Tongue (tissue), 2 donors: Measurements from ENCODE around the gene SPNS3. TPM values are rescaled to one million over a fixed set of nuclear protein-coding genes. Genes with fewer than 3 reads are reported as not detected.

ENCODE experiments used
- DNase-seq: peaks from one replicate; pipeline ENCODE4 v3.0.0-alpha.2; 2015
- total RNA-seq: library from RNA; depleted of rRNA; stranded (reverse); fragments of >200 nt; gene quantifications from one replicate; pipeline ENCODE4 v1.2.3, GENCODE V29; 2014

SPNS3 gene
- total RNA-seq, 1 donor from 2014 or later: 1.1 TPM

- DNase-seq: no peak
Measured at GRCh38 chr17:4509923-4510617, 76.3 kb downstream of the SPNS3 start.

DNA sequence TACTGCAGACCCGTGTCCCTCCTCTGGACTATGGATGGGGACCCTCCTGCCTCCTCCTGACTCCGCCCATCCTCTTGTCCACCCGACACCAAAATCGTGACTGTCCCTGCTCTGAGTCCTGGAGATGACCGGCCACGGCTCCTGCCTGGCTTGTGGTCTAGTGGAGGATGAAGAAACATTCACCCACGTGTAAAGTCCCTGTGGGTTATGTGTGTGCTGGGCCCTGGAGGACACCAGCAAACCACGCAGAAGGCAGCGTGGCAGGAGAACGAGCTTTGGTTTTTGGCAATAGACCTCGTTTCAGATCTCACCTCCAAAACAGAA, 76.8 kb downstream of the SPNS3 start:
- DNase-seq: no peak

DNA sequence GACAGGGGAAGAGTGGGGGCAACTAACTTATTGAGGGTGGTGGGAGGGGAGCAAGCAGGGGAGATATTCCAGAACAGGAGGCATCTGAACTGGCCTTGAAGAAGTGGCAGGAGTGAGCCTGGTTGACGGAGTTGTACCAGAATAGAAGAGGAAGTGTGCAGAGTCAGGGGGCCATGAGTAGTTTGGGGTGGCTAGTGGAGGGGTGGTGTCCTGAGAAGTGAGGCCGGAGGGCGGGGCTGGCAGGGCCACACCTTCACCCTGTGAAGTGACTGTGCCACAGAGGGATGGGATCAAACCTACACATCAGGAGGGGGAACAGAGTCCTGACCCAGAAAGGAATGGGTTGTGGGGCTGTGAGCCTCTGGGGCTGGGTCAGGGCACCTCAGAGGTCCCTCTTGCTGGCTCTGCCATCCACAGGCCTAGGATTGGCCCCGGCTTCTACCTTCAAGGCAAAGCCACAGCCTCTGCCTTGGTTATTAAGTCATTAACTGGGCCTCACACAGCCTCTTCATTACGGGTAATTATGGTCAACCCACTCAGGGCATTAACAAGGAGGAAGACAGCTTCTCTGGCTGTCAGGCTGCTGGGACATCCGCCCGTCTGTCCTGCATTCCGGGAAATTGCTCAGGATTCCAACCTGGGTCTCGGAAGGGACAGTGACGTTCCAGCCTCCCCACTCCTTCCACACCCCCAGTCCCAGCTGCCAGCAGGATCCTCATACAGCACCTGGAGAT, 77.6 kb downstream of the SPNS3 start:
- DNase-seq: no peak

DNA sequence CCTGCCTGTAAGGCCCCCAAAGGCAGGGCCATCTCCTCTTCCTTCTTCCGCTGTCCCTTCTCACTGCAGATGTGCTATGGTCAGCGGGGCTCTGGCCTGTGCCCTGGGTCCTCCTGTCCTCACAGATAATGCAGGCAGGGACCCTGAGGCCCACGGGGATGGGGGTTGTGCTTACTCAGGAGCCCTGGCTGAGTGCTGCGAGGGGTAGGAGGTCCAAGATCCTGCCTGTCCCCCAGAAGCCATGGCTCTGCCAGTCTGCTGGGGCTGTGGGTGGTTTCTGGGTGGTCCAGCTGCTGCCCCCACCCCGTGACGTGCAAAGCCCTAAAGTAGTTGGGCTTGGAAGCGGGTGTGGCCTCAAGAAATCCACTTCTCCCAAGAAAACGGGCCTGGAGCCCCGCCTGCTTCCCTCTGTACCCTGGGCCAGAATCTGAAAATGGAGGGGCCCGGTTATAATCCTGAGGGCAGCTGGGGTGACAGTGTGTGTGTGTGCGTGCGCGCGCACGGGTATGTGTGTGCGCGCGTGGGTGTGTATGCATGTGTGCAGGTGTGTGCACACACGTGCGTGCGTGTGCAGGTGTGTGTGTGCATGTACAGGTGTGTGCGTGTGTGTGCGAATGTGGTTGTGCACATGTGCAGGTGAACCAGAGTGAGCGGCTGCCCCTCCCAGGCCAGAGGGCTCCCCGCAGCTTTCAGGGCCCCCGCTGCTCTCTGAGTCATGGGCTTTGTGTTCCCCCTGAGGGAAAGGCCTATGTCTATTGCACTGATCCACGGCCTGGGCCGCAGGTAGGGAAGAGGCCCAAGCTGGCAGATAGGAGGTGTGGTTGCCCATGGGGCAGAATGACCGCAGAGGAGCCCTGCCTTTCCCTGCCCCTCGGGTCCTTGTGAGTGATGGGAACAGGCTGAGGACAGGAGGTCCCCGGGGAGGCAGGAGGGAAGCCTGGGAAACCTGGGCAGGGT, 78.7 kb downstream of the SPNS3 start:
- no peak for DNase-seq

- no peak for DNase-seq
Measured at GRCh38 chr17:4513113-4514032, 79.6 kb downstream of the SPNS3 start.

DNA sequence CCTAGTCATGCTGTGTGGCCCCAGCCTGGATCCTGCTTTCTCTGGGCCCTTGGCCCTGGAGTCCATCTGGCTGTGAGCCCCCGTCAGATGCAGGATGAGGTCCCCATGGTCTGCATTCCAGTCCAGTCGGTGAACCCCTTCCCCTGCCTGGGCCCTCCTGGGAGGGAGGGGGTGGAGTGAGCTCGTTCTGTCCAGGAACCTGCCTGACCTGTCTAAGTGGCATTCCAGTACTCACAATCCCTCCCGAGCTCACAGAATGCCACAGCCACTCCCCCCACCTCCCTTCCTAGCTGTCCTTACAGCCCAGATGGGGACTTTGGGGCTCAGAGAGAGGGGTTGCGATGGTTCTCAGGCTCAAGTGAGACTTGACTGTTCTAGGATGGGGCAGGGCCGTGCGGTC, 80.5 kb downstream of the SPNS3 start:
- DNase-seq: peak; percentile 45

DNA sequence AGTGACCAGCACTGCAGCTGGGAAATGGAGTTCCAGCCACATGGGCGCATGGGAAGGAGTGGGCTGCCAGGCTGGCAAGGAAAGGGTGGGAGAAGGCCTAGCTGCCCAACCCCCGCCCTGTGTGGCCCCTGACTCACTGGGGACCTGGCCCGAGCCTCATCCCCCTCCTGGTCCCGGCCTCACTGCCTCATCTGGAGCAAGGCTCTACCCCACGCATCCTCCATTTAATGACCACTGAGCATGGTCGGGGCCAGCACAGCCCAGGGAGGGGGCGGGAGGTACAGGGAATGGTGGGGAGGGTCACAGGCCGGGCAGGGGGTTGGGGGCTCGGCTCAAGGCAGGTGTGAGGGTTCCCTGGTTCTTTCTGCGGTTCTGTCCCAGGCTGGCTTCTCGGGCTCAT, 81.0 kb downstream of the SPNS3 start:
- no peak for DNase-seq

DNA sequence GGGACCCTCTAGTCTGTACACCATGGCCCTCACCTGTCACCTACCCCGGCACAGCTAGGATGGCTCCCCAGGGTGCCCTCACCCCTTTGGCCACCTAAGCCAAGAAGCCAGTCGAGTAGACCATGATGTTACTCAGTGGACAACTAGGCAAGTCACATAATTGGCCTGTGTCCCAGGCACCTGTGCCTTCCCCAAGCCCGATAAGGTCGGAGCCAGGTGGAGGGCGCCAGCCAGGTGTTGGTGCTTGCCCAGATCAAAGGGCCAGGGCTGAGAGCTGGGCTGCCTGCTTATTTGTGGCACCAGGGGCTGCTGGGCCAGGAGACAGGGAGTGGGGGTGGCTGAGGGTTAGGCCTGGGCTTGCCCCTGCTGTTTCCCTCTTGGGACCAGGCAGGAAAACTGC, 81.8 kb downstream of the SPNS3 start:
- DNase-seq: no peak

- DNase-seq: peak; percentile 60
Measured at GRCh38 chr17:4516735-4517134, 83.0 kb downstream of the SPNS3 start.

GRCh38 chr17:4518901-4519300, 85.2 kb downstream of the SPNS3 start:
- DNase-seq: no peak

DNA sequence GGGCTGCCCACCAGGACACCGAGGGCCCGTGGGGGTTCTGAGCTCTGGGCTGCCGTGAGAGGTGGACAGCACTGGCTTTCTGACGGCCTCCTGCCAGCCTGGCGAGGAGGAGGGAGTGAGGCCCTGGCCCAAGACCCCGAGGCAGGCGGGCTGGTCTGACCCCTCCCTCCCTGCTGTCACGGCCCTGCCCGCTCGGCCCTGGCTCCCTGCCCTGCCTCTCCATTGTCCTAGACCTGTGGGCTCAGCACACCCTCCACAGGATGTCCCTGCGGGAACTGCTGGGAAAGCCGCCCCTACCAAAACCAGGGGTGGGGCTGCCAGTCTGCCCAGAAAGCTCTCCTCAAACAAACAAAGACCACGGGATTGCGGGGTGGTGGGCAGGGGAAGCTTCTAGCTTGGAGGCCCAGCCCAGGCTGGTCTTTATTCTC, 85.6 kb downstream of the SPNS3 start:
- DNase-seq: no peak

DNA sequence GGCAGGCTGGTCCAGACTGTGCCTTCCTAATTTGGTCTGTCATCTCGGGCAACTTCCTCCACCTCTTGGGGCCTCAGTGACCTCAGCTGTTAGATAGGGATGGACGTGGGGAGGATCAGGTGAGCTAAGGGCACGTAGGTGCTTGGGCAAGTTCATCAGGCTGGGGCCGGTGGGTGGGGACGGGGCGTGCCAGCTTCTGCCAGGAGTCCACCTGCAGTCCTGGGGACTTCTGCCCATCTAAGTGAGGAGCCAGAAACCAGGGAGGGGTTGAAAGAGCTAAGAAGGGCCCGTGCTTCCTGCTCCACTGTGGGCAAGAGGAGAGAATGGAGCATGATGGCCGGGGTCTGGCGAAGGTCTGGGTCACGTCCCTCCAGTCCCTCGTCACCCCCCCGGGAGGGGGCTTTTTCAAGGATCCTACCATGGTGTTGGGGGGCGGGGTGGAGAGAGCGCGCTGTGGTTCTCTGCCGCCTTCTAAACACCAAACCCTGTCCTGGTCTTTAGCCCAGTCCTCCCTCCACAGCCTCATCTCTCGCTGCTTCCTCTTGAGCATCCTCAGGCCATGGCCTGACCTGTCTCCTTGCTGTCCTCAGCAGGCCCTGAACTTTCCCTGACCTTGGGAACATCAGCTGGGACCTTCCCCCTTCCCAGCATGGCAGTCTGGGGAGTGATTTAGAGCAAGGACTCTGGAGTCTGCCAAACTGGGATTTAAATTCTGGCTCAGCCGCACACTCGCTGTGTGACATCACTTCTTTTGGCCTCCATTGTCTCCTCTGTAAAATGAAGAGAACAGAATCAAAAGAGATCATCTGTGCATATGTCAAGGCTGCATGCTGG, 86.5 kb downstream of the SPNS3 start:
- DNase-seq: peak; percentile 43

DNA sequence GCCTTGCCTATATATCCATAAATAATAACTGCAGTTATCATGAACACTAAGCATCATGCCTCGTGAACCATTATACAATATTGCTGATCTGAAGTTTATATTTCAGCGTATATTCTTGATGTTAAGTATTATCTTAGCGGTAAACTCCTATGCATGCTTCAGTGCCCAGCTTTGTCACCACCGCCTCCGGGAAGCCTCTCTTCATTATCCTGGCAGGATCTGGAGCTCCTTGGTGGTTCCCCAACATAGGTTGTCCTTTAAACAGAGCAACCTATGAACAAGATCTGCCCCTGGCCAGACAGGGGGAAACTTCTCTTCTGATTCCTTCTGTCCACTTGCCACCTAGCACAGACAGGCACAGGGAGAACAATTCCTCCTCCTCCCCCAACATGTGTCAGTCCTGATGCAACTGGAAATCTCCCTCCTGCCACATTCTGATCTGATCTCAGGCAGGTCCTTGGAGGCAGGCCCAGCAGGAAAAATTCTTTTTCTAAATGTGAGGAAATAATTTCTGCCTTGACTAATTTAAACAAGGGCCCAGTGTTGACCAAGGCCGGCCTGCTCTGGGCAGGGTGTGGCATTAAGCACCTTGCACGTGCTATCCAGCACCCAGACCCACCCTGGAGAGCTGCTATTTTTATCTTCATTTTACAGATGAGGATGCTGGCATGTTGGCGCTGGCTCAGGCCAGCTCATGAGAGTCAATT, 87.3 kb downstream of the SPNS3 start:
- no peak for DNase-seq

DNA sequence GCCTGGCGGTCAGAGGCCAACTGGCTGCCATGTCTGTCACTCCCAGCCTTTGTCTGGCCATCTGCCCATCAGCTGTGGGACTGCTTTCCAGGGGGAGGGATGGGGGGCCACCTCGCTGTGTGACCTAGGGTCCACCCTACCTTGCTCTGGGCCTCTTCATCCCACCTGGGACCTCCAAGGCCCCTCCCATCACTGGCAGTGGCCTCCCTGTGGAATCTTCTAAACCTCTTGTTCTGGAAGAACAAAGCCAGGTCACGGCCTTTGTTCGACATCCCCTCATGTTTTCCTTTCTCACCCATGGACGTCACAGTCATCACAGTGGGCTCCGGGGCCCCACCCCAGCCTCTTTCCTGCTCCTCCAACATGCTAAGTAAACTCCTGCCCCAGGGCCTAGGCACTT, 88.9 kb downstream of the SPNS3 start:
- no peak for DNase-seq

DNA sequence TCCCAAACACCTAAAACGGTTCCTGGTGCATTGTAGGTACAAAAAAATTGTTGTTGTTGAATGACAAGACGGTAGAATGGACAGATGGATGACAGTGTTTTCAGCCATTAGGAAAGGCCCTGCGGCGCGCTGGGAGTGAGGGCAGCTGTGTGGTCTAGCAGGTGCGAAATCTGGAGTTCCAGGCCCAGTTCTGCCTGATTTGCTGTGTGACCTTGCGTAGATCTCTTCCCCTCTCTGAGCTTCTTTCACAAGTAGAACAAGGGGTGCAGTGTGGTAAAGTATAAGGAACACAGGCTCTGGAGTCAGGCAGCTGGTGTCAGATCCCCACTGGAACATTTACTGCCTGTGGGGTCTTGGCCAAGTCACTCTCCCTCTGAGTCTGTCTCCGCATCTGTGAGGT, 90.2 kb downstream of the SPNS3 start:
- DNase-seq: no peak

- no peak for DNase-seq
Measured at GRCh38 chr17:4525691-4526397, 92.1 kb downstream of the SPNS3 start.

- DNase-seq: peak; percentile 35
Measured at GRCh38 chr17:4527134-4527533, 93.4 kb downstream of the SPNS3 start.

- DNase-seq: no peak
Measured at GRCh38 chr17:4527566-4528125, 93.9 kb downstream of the SPNS3 start.

DNA sequence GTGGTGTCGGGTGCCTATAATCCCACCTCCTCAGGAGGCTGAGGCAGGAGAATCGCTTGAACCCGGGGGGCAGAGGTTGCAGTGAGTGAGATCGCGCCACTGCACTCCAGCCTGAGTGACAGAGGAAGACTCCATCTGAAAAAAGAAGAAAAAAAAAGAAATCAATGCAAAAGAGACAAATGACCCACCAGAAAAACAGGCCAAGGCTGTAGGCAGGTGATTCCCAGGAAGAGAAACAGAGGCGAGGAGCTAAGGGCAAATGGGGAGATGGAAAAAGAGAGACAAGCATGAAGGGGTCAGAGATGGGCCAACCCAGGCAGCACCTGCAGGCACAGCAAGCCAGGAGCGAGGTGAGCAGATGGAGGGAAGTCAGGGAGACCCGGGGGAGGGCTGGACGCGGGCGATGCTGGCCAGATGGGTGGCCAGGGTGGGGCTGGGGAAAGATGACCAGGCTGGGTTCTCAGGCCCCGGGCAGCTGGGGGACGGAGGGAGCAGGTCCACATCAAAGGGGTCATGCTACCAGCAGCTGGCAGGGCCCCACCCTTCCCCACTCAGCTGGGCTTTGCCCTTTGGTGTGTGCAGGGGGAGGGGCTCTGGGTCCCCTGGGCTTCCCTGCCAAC, 95.9 kb downstream of the SPNS3 start:
- DNase-seq: no peak
